Measurements from ENCODE around the gene RINL. TPM values are rescaled to one million over a fixed set of nuclear protein-coding genes. Genes with fewer than 3 reads are reported as not detected.

Gene RINL
- total and polyA plus RNA-seq, 2 of the 4 experiments (the other 2 are of a cell fraction) = 0.72 to 1.9 TPM

DNA sequence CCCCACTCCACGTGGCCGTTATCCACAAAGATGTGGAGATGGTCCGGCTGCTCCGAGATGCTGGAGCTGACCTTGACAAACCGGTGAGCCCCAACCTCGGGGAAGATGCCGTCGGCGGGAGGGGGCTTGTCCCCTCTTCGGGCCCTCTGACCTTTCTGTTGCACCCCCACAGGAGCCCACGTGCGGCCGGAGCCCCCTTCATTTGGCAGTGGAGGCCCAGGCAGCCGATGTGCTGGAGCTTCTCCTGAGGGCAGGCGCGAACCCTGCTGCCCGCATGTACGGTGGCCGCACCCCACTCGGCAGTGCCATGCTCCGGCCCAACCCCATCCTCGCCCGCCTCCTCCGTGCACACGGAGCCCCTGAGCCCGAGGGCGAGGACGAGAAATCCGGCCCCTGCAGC lies 29.2 kb upstream of the RINL start:
- TF ChIP-seq RCOR1 (IDR thresholded peaks at IDR 0.05; ENCODE audit: insufficient replicate concordance, low read length) (no peak), MAFK (IDR thresholded peaks at IDR 0.05; ENCODE audit: low read depth, low read length) (no peak), BHLHE40 (IDR thresholded peaks at IDR 0.05; ENCODE audit: low read depth, low read length) (no peak), POLR2A (IDR thresholded peaks at IDR 0.05; ENCODE audit: low read depth, low read length) (no peak), CHD1 (IDR thresholded peaks at IDR 0.05; ENCODE audit: low read depth, low read length) (no peak), CEBPB (IDR thresholded peaks at IDR 0.05; ENCODE audit: low read depth, low read length) (no peak), FOS (IDR thresholded peaks at IDR 0.05; ENCODE audit: low read depth, low read length) (no peak), MXI1 (IDR thresholded peaks at IDR 0.05; ENCODE audit: borderline replicate concordance, low read depth, low read length) (no peak)
- TF ChIP-seq, protein P1, sequence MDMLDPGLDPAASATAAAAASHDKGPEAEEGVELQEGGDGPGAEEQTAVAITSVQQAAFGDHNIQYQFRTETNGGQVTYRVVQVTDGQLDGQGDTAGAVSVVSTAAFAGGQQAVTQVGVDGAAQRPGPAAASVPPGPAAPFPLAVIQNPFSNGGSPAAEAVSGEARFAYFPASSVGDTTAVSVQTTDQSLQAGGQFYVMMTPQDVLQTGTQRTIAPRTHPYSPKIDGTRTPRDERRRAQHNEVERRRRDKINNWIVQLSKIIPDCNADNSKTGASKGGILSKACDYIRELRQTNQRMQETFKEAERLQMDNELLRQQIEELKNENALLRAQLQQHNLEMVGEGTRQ (IDR thresholded peaks at IDR 0.05; ENCODE audit: low read depth, low read length) = no peak
- TF ChIP-seq, protein P2, sequence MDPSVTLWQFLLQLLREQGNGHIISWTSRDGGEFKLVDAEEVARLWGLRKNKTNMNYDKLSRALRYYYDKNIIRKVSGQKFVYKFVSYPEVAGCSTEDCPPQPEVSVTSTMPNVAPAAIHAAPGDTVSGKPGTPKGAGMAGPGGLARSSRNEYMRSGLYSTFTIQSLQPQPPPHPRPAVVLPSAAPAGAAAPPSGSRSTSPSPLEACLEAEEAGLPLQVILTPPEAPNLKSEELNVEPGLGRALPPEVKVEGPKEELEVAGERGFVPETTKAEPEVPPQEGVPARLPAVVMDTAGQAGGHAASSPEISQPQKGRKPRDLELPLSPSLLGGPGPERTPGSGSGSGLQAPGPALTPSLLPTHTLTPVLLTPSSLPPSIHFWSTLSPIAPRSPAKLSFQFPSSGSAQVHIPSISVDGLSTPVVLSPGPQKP (IDR thresholded peaks at IDR 0.05; ENCODE audit: borderline replicate concordance, low read depth, low read length) = no peak
- TF ChIP-seq, protein P3, sequence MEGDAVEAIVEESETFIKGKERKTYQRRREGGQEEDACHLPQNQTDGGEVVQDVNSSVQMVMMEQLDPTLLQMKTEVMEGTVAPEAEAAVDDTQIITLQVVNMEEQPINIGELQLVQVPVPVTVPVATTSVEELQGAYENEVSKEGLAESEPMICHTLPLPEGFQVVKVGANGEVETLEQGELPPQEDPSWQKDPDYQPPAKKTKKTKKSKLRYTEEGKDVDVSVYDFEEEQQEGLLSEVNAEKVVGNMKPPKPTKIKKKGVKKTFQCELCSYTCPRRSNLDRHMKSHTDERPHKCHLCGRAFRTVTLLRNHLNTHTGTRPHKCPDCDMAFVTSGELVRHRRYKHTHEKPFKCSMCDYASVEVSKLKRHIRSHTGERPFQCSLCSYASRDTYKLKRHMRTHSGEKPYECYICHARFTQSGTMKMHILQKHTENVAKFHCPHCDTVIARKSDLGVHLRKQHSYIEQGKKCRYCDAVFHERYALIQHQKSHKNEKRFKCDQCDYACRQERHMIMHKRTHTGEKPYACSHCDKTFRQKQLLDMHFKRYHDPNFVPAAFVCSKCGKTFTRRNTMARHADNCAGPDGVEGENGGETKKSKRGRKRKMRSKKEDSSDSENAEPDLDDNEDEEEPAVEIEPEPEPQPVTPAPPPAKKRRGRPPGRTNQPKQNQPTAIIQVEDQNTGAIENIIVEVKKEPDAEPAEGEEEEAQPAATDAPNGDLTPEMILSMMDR (conservative IDR thresholded peaks at IDR 0.05; ENCODE audit: low read depth, low read length) = no peak
- Histone ChIP-seq H3K4ac (ENCODE audit: low read depth, low read length) (no peak overlapping the region), H3K79me1 (ENCODE audit: low read depth in 1 of 2, low read length in 2 of 2) (peaks cover 0 to 9% of the 10 kb centered on the region in 2 experiments; a peak in 2 of 4 replicates), H3K4me2 (ENCODE audit: low read depth, low read length) (no peak overlapping the region), H3K9ac (ENCODE audit: low read depth, low read length) (no peak overlapping the region), H2BK120ac (ENCODE audit: low read depth, low read length) (no peak overlapping the region), H4K8ac (ENCODE audit: low read depth in 2 of 2, low read length in 2 of 2) (no peak overlapping the region), H2BK20ac (ENCODE audit: low read depth, low read length) (no peak overlapping the region), H2AK5ac (ENCODE audit: low read depth, low read length) (no peak overlapping the region), H3K4me1 (ENCODE audit: control insufficient read depth, insufficient read depth, low read length) (no peaks in the 10 kb centered on the region), H3K56ac (ENCODE audit: extremely low read depth, insufficient read depth, low read length) (no peak overlapping the region), H3K23ac (ENCODE audit: low read depth, low read length) (no peak overlapping the region), H3K9me3 (ENCODE audit: control insufficient read depth, insufficient read depth, low read length) (no peaks in the 10 kb centered on the region; the same call in 1 of the 2 replicates), H3K14ac (replicated peaks; ENCODE audit: low read depth, low read length) (no peak overlapping the region), H4K5ac (ENCODE audit: low read depth, low read length) (no peak overlapping the region), H4K20me1 (ENCODE audit: insufficient read depth, low read length) (no peaks in the 10 kb centered on the region; the same call in 1 of the 2 replicates), H3K36me3 (ENCODE audit: control insufficient read depth, insufficient read depth, low read length) (peaks cover 25% of the 10 kb centered on the region), H3K4me3 (ENCODE audit: insufficient read depth, low read depth, low read length) (no peak overlapping the region), H4K91ac (ENCODE audit: insufficient read depth, low read depth, low read length) (no peak overlapping the region), H3K9me1 (ENCODE audit: insufficient read depth, low read length) (no peaks in the 10 kb centered on the region), H3K27ac (ENCODE audit: insufficient read depth, low read length) (no peak overlapping the region), H2BK15ac (ENCODE audit: low read depth, low read length) (no peak overlapping the region), H2AK9ac (replicated peaks; ENCODE audit: low read depth, low read length, poor library complexity) (no peak overlapping the region), H2BK5ac (ENCODE audit: low read depth, low read length, poor library complexity, severe bottlenecking) (no peak overlapping the region), H2AFZ (replicated peaks; ENCODE audit: low read length, poor library complexity) (no peak overlapping the region), H3K18ac (ENCODE audit: low read depth, low read length) (no peak overlapping the region), H3K27me3 (ENCODE audit: control insufficient read depth, insufficient read depth, low read length) (peaks cover 4% of the 10 kb centered on the region; the same call in 1 of the 2 replicates)
- dilution Hi-C loops (cut with HindIII; ENCODE audit: low sequenced_read_pairs, unreplicated experiment) = no loop called here
- no peak for DNase-seq
- ChIA-PET CTCF (no interaction called here), POLR2A (ENCODE audit: unreplicated experiment) (no interaction called here)
- intact Hi-C loops (cut with micrococcal nuclease) = no loop called here
- ATAC-seq (ENCODE audit: low read depth) = no peak
- no TSS peak for BruUV-seq (replicated peaks)
- WGBS, 2 experiments (ENCODE audit: extremely low coverage in 2 of 2, insufficient read length in 1 of 2) = 90% methylated on average over 8 of the region's 29 CpGs; no CpG with 5 or more reads in 1 of the 2 experiments
- in situ Hi-C loops (cut with MboI; ENCODE audit: low sequenced_read_pairs) = loop anchor here (25.0 kb wide), 1 partner anchor 170 kb away; the partner anchor contains the start of gene CAPN12
